ENCODE measurements around the gene ZDHHC3.
A peak's percentile ranks its signal among the peaks of the same experiment; 100 is the strongest.
"Not testable (repeated sequence)": the region's sequence is repeated elsewhere in the genome, so short reads cannot be mapped to it uniquely, and the experiment has no call there.

ZDHHC3 gene

GRCh38 chr3:44988073-44988472 is 12.1 kb upstream of the ZDHHC3 start:
- Histone ChIP-seq H2AFZ (ENCODE audit: low read length) (no peak overlapping the region), H3K4me2 (ENCODE audit: low read length) (no peak overlapping the region), H3F3A (ENCODE audit: insufficient read depth, low read length) (no peaks in the 10 kb centered on the region), H3K9ac (ENCODE audit: low read length) (no peak overlapping the region), H3K4me3 (ENCODE audit: low read depth, low read length, poor library complexity, severe bottlenecking) (no peak overlapping the region), H3K9me3 (ENCODE audit: low read length) (no peaks in the 10 kb centered on the region), H3K79me2 (ENCODE audit: insufficient read depth, low read length) (peaks cover 17% of the 10 kb centered on the region), H3K27ac (ENCODE audit: low read depth, low read length, poor library complexity, severe bottlenecking) (no peak overlapping the region), H3K9me2 (ENCODE audit: low read depth, low read length) (no peaks in the 10 kb centered on the region), H3K4me1 (ENCODE audit: insufficient read depth, low read length, severe bottlenecking) (no peaks in the 10 kb centered on the region), H3K36me3 (ENCODE audit: insufficient read depth, low read length) (peaks cover 53% of the 10 kb centered on the region), H3K27me3 (ENCODE audit: insufficient read depth, low read length) (no peaks in the 10 kb centered on the region), H4K20me1 (ENCODE audit: insufficient read depth, low read length) (no peaks in the 10 kb centered on the region)
- TF ChIP-seq EZH2 (IDR thresholded peaks at IDR 0.05; ENCODE audit: borderline replicate concordance, low read length) = no peak
- TF ChIP-seq CTCF (IDR thresholded peaks at IDR 0.05; ENCODE audit: low read length) = peak; percentile 62

- TF ChIP-seq CTCF (IDR thresholded peaks at IDR 0.05; ENCODE audit: low read length) (no peak), EZH2 (IDR thresholded peaks at IDR 0.05; ENCODE audit: borderline replicate concordance, low read length) (no peak)
- Histone ChIP-seq H4K20me1 (ENCODE audit: insufficient read depth, low read length) (no peaks in the 10 kb centered on the region), H3K79me2 (ENCODE audit: insufficient read depth, low read length) (peaks cover 22% of the 10 kb centered on the region), H3K9ac (ENCODE audit: low read length) (no peak overlapping the region), H3F3A (ENCODE audit: insufficient read depth, low read length) (no peaks in the 10 kb centered on the region), H3K4me3 (ENCODE audit: low read depth, low read length, poor library complexity, severe bottlenecking) (no peak overlapping the region), H3K27me3 (ENCODE audit: insufficient read depth, low read length) (no peaks in the 10 kb centered on the region), H3K9me2 (ENCODE audit: low read depth, low read length) (no peaks in the 10 kb centered on the region), H2AFZ (ENCODE audit: low read length) (no peak overlapping the region), H3K4me1 (ENCODE audit: insufficient read depth, low read length, severe bottlenecking) (no peaks in the 10 kb centered on the region), H3K9me3 (ENCODE audit: low read length) (no peaks in the 10 kb centered on the region), H3K27ac (ENCODE audit: low read depth, low read length, poor library complexity, severe bottlenecking) (no peak overlapping the region), H3K4me2 (ENCODE audit: low read length) (no peak overlapping the region), H3K36me3 (ENCODE audit: insufficient read depth, low read length) (peaks cover 46% of the 10 kb centered on the region)
These were observed 11.4 kb upstream of the ZDHHC3 start for GRCh38 chr3:44987332-44987731.

GRCh38 chr3:44986330-44986729 is 10.4 kb upstream of the ZDHHC3 start:
- H3K27ac ChIP-seq (ENCODE audit: low read depth, low read length, poor library complexity, severe bottlenecking); H4K20me1 ChIP-seq (ENCODE audit: insufficient read depth, low read length); H3K9me3 ChIP-seq (ENCODE audit: low read length); H3F3A ChIP-seq (ENCODE audit: insufficient read depth, low read length); H3K4me3 ChIP-seq (ENCODE audit: low read depth, low read length, poor library complexity, severe bottlenecking); H3K4me1 ChIP-seq (ENCODE audit: insufficient read depth, low read length, severe bottlenecking); H3K27me3 ChIP-seq (ENCODE audit: insufficient read depth, low read length); H3K4me2 ChIP-seq (ENCODE audit: low read length); H3K9ac ChIP-seq (ENCODE audit: low read length); H3K9me2 ChIP-seq (ENCODE audit: low read depth, low read length); H2AFZ ChIP-seq (ENCODE audit: low read length): not testable (repeated sequence)
- Histone ChIP-seq H3K79me2 (ENCODE audit: insufficient read depth, low read length) (peaks cover 32% of the 10 kb centered on the region), H3K36me3 (ENCODE audit: insufficient read depth, low read length) (peaks cover 36% of the 10 kb centered on the region)

- H3K4me3 ChIP-seq (ENCODE audit: low read depth, low read length, poor library complexity, severe bottlenecking) = no peak overlapping the region
- TF ChIP-seq EZH2 (IDR thresholded peaks at IDR 0.05; ENCODE audit: borderline replicate concordance, low read length) (no peak), CTCF (IDR thresholded peaks at IDR 0.05; ENCODE audit: low read length) (no peak)
- no peaks in the 10 kb centered on the region for H3F3A ChIP-seq (ENCODE audit: insufficient read depth, low read length)
- H3K4me2 ChIP-seq (ENCODE audit: low read length) = no peak overlapping the region
- H3K27me3 ChIP-seq (ENCODE audit: insufficient read depth, low read length) = no peaks in the 10 kb centered on the region
- no peak overlapping the region for H2AFZ ChIP-seq (ENCODE audit: low read length)
- H3K79me2 ChIP-seq (ENCODE audit: insufficient read depth, low read length) = peaks cover 49% of the 10 kb centered on the region
- no peak overlapping the region for H3K27ac ChIP-seq (ENCODE audit: low read depth, low read length, poor library complexity, severe bottlenecking)
- no peaks in the 10 kb centered on the region for H4K20me1 ChIP-seq (ENCODE audit: insufficient read depth, low read length)
- peaks cover 23% of the 10 kb centered on the region for H3K36me3 ChIP-seq (ENCODE audit: insufficient read depth, low read length)
- peaks cover 13% of the 10 kb centered on the region for H3K4me1 ChIP-seq (ENCODE audit: insufficient read depth, low read length, severe bottlenecking)
- no peaks in the 10 kb centered on the region for H3K9me3 ChIP-seq (ENCODE audit: low read length)
- H3K9me2 ChIP-seq (ENCODE audit: low read depth, low read length) = no peaks in the 10 kb centered on the region
- H3K9ac ChIP-seq (ENCODE audit: low read length) = no peak overlapping the region
These were observed 8.4 kb upstream of the ZDHHC3 start for GRCh38 chr3:44984335-44984734.

All from OCI-LY1 (cell line).